DND-41 (cell line): Measurements from ENCODE around the gene SPATA46.

Source experiments
- EZH2 ChIP-seq: IDR thresholded peaks from 3 replicates; pipeline ENCODE4 v1.6.1; 2012; ENCODE audit warnings: borderline replicate concordance, low read depth, mild to moderate bottlenecking, moderate library complexity, low read length, inconsistent platforms; ENCODE audit not compliant: severe bottlenecking
- TF ChIP-seq, protein P1 (sequence below): IDR thresholded peaks from 2 replicates; pipeline ENCODE4 v1.5.1; 2012; ENCODE audit warnings: borderline replicate concordance, low read length, moderate library complexity, mild to moderate bottlenecking; ENCODE audit not compliant: poor library complexity, severe bottlenecking; ENCODE audit errors: extremely low read depth

DNA sequence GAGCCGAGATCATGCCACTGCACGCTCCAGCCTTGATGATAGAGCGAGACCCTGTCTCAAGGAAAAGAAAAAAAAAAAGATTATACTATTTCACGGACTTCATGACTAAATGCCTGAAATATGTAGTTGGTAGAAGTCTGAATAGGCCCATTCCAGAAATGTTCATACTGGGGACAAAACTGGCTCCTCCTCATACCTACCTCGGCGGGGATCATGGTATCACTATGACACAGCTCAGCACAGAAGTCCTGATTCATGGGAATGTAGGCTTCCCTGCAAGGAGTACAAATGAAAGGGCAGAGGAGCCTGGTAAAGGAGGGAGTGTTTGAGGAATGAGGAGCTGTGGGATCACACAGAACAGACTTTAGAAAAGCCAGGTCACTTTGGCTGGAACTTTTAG, 5.0 kb downstream of the SPATA46 start:
- TF ChIP-seq, protein P1, sequence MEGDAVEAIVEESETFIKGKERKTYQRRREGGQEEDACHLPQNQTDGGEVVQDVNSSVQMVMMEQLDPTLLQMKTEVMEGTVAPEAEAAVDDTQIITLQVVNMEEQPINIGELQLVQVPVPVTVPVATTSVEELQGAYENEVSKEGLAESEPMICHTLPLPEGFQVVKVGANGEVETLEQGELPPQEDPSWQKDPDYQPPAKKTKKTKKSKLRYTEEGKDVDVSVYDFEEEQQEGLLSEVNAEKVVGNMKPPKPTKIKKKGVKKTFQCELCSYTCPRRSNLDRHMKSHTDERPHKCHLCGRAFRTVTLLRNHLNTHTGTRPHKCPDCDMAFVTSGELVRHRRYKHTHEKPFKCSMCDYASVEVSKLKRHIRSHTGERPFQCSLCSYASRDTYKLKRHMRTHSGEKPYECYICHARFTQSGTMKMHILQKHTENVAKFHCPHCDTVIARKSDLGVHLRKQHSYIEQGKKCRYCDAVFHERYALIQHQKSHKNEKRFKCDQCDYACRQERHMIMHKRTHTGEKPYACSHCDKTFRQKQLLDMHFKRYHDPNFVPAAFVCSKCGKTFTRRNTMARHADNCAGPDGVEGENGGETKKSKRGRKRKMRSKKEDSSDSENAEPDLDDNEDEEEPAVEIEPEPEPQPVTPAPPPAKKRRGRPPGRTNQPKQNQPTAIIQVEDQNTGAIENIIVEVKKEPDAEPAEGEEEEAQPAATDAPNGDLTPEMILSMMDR = no peak
- TF ChIP-seq EZH2 = no peak
